H1 (cell line): ENCODE measurements around the gene DEFB113.
A peak's percentile ranks its signal among the peaks of the same experiment; 100 is the strongest.

ENCODE experiments used
- CEBPB ChIP-seq: IDR thresholded peaks from 2 replicates; pipeline ENCODE4 v1.6.1; 2012; ENCODE audit warnings: low read depth, low read length
- CTCF ChIP-seq, 3 experiments: IDR thresholded peaks; 1 replicate in 2 of 3; 2 replicates in 1 of 3; pipeline versions ENCODE4 v1.5.1 to v1.6.1; 2011; ENCODE audit warnings: low read length in 3 of 3, mild to moderate bottlenecking in 3 of 3, inconsistent platforms in 2 of 3, low read depth in 1 of 3, moderate library complexity in 1 of 3; ENCODE audit not compliant: insufficient read depth in 1 of 3; ENCODE audit errors: control extremely low read depth in 1 of 3
- EP300 ChIP-seq, 2 experiments: IDR thresholded peaks; 1 replicate in 1 of 2; 2 replicates in 1 of 2; pipeline ENCODE4 v1.6.1; 2011 to 2012; ENCODE audit warnings: low read depth in 2 of 2, low read length in 2 of 2, mild to moderate bottlenecking in 2 of 2, borderline replicate concordance in 1 of 2, inconsistent platforms in 1 of 2, moderate library complexity in 1 of 2
- EZH2 ChIP-seq: fragments of 200-600 bp; sonication (generic); IDR thresholded peaks from 2 replicates; pipeline ENCODE4 v1.7.1; 2012; ENCODE audit warnings: low read depth, mild to moderate bottlenecking, moderate library complexity, low read length, inconsistent platforms; ENCODE audit not compliant: severe bottlenecking
- POLR2A ChIP-seq, 2 experiments: IDR thresholded peaks; 1 replicate in 1 of 2; 2 replicates in 1 of 2; pipeline ENCODE4 v1.6.1; 2011; ENCODE audit warnings: low read depth in 2 of 2, low read length in 2 of 2, mild to moderate bottlenecking in 2 of 2; ENCODE audit errors: control extremely low read depth in 1 of 2
- POU5F1 ChIP-seq: IDR thresholded peaks from 2 replicates; pipeline ENCODE4 v1.6.1; 2011; ENCODE audit warnings: low read depth, mild to moderate bottlenecking, low read length, moderate library complexity
- YY1 ChIP-seq: IDR thresholded peaks from 2 replicates; pipeline ENCODE4 v1.6.1; 2011; ENCODE audit warnings: low read depth, mild to moderate bottlenecking, low read length

GRCh38 chr6:49966334-49966733 is 3.1 kb downstream of the DEFB113 start:
- no peak for TF ChIP-seq CTCF (IDR thresholded peaks at IDR 0.05; ENCODE audit: control extremely low read depth in 1 of 3, insufficient read depth in 1 of 3, low read depth in 1 of 3, low read length in 3 of 3)
- TF ChIP-seq EP300 (IDR thresholded peaks at IDR 0.05; ENCODE audit: borderline replicate concordance in 1 of 2, low read depth in 2 of 2, low read length in 2 of 2), result no peak
- TF ChIP-seq POLR2A (IDR thresholded peaks at IDR 0.05; ENCODE audit: control extremely low read depth in 1 of 2, low read depth in 2 of 2, low read length in 2 of 2), result no peak
- peak; percentile 95 for TF ChIP-seq POU5F1
- TF ChIP-seq YY1, result no peak
- TF ChIP-seq CEBPB, result no peak
- TF ChIP-seq EZH2, result no peak
